HG03045 (cell line): ENCODE results near the gene GOLGA8S.
"Not testable (repeated sequence)": the region's sequence is repeated elsewhere in the genome, so short reads cannot be mapped to it uniquely, and the experiment has no call there.

Source experiments
- ATAC-seq: cut with Tn5 transposase; IDR thresholded peaks from one replicate; pipeline ENCODE4 v1.9.1; 2021; ENCODE audit warnings: mild to moderate bottlenecking, moderate library complexity; ENCODE audit not compliant: unreplicated experiment

Gene GOLGA8S, protein sequence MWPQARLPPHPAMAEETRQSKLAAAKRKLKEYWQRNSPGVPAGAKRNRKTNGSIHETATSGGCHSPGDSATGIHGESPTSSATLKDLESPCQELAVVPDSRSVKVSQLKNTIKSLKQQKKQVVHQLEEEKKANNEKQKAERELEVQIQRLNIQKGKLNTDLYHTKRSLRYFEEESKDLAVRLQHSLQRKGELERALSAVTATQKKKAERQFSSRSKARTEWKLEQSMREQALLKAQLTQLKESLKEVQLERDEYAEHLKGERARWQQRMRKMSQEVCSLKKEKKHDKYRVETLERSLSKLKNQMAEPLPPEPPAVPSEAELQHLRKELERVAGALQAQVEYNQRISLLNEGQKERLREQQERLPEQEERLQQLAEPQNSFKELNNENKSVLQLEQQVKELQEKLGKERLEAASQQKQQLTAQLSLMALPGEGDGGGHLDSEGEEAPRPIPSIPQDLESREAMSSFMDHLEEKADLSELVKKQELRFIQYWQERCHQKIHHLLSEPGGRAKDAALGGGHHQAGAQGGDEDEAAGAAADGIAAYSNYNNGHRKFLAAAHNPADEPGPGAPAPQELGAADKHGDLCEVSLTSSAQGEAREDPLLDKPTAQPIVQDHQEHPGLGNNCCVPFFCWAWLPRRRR

DNA sequence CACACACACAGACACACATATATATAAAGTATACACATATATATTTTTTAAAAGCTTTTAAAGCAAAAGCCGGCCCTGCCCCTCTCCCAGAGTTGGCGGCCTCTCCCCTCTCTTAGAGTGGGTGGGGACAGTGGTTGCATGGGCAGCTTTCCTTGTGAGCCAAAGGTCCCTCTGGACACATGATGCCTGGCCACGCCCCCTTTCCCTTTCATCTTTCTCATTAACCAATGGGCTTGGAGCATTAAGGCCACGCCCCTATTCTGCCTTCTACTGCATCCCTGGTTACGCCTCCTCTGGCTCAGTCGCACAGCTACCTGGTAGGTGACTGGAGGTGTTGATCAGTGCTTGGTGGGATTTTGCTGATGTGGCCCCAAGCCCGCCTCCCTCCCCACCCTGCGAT, at the start of gene GOLGA8S:
Gene GOLGA8S, plus strand, starts transcription at position 301 of the 400 bp plus-strand sequence. Its CDS starts 62 bp downstream, at position 363.
- not testable (repeated sequence) for ATAC-seq

DNA sequence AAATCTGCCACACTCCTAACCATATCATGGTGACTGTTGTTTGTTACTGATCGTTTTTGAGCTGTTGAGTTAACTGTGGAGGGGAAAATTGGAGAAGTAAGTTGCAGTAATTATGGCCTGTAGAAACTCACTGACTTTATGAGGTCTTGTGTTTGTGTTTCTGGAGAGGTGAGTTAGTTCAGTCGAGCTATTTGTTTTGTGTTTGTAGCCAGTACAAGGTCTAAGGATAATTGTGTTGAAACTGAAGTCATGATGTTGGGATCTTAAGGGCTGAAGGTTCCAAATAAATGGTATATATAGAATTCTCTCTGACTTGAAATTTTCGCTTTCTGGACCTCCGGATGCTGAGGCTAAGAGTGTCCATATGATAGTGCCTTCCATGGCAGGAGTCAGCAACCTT, 49.7 kb upstream of the GOLGA8S start:
- ATAC-seq, result not testable (repeated sequence)

DNA sequence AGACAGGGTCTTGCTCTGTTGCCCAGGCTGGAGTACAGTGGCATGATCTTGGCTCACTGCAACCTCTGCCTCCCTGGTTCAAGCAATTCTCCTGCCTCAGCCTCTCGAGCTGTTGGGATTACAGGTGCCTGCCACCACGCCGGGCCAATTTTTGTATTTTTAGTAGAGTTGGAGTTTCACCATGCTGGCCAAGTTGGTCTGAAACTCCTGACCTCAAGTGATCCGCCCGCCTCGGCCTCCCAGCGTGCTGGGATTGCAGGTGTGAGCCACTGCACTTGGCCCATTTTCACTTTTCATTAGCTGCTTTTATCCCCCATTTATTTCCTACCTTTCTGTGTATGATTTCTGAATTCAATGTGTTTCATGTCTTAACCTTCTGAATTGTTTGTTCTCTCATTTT, 48.6 kb upstream of the GOLGA8S start:
- not testable (repeated sequence) for ATAC-seq

GRCh38 chr15:23311233-23311632, 43.3 kb upstream of the GOLGA8S start:
- not testable (repeated sequence) for ATAC-seq

GRCh38 chr15:23334096-23334495, 20.5 kb upstream of the GOLGA8S start, which contains the start of gene GOLGA6L26:
GOLGA6L26 (minus strand) TSS chr15:23334196; CDS start chr15:23334135, 61 bp downstream.
- not testable (repeated sequence) for ATAC-seq

GRCh38 chr15:23362622-23363021, 8.1 kb downstream of the GOLGA8S start:
- ATAC-seq, result not testable (repeated sequence)

DNA sequence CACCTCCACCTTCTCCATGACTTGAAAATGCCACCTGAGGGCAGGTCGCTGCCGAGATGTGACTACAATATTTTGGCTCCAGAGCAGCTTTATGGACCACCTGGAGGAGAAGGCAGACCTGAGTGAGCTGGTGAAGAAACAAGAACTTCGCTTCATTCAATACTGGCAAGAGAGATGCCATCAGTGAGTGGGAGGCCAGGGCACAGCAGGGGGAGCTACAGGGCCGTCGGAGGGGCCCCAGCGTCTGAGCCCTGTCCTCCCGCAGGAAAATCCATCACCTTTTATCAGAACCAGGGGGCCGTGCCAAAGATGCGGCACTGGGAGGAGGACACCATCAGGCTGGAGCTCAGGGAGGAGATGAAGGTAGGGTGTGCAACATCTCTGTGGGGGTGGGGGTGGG, 9.7 kb downstream of the GOLGA8S start:
- ATAC-seq, result not testable (repeated sequence)

- no peak for ATAC-seq
Observed at GRCh38 chr15:23370578-23370977, 16.0 kb downstream of the GOLGA8S start.

- ATAC-seq, result not testable (repeated sequence)
Observed at GRCh38 chr15:23371134-23371533, 16.6 kb downstream of the GOLGA8S start.

DNA sequence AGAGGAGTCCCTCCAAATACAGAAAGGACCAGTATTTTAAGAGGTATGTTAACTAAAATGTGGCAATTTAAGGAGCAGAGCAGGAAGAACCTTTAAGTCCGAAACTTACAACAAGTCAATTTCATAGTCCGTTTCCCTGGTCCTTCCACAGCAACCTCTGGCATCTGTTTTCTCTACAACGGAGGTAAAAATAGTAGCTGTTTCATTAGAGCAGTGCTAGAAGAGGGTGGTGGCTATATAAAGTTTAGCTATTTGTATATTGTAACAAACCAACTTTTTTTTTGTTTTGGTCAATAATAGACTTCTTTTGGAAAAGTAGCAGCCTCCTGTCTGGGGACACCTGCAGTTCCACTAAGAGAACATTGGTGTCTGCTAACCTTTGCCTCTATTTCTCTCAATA, 17.3 kb downstream of the GOLGA8S start:
- ATAC-seq, result not testable (repeated sequence)

GRCh38 chr15:23372284-23372683, 17.7 kb downstream of the GOLGA8S start:
- ATAC-seq, result no peak

DNA sequence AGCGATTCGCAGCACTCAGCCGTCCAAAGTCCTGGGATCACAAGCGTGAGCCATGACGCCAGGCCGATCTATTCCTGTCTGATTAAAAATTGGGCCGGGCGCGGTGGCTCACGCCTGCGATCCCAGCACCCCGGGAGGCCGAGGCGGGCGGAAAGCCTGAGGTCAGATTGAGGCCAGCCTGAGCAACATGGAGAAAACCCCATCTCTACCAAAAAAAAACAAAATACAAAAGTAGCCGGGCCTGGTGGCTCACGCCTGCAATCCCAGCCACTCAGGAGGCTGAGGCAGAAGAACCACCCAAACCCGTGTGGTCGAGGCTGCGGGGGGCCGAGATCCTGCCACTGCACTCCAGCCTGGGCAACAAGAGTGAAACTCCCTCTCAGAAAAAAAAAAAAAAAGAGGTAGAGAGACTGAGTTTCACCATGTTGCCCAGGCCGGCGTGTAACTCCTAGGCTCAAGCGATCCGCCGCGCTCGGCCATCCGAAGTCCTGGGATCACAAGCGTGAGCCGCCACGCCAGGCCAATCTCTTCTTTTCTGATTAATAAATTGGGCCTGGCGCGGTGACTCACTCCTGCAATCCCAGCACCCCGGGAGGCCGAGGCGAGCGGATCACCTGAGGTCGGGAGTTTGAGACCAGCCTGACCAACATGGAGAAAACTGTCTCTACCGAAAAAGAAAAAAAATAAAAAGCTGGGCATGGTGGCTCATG, 18.5 kb downstream of the GOLGA8S start:
- ATAC-seq, result not testable (repeated sequence)

DNA sequence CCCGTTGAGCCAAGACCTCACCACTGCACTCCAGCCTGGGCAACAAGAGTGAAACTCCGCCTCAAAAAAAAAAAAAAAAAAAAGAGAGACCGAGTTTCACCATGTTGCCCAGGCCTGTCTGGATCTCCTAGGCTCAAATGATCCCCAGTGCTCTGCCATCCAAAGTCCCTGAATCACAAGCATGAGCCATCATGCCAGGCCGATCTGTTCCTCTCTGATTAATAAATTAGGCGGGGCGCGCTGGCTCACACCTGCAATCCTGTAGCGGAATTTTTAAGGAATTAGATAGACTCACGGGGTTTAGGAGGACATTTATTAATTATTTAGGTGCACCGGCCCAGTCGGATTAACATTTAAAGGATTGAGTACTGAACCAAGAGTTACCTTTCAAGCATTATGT, 19.7 kb downstream of the GOLGA8S start:
- ATAC-seq, result not testable (repeated sequence)

DNA sequence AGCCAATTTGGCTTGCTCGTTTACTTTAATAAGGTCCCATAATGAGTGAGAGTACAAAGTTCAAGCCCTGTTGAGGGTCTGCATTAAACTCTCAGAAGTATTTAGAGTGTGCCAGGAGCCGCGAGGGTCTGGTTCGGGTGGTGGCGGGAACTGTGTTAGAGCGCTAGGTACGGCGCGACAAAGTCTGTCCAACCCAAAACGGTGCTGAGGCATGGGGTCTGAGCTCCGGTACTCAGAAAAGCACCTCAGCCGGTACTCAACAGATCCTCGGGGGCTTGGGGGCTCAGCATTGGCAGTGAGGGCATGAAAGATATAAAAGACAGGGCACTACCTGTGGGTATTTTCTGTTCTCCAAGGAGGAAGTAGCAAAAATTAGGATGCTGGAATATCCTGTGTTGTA, 24.4 kb downstream of the GOLGA8S start:
- not testable (repeated sequence) for ATAC-seq

- ATAC-seq, result not testable (repeated sequence)
Observed at GRCh38 chr15:23380700-23381099, 26.2 kb downstream of the GOLGA8S start.

DNA sequence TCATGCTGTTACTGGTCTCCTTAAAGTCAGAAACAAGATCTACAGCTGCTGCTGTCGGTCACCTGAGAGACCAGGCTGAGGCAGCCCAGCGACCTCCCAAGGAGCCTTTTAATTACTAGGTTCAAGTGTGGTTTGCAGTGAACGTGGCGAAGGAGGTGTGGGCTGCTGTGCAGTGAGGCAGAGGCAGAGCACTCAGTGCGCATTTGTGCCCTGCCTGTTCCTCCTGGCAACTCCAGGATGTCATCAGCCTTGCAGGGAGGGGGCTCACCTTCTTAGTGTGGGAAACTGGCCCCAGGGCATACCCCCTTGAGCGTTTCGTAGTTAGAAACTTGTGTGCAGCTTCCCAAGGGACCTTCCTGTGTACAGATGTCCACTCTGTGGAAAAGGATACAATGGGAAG, 26.6 kb downstream of the GOLGA8S start:
- ATAC-seq, result not testable (repeated sequence)

GRCh38 chr15:23384371-23384770, 29.8 kb downstream of the GOLGA8S start:
- ATAC-seq, result no peak

DNA sequence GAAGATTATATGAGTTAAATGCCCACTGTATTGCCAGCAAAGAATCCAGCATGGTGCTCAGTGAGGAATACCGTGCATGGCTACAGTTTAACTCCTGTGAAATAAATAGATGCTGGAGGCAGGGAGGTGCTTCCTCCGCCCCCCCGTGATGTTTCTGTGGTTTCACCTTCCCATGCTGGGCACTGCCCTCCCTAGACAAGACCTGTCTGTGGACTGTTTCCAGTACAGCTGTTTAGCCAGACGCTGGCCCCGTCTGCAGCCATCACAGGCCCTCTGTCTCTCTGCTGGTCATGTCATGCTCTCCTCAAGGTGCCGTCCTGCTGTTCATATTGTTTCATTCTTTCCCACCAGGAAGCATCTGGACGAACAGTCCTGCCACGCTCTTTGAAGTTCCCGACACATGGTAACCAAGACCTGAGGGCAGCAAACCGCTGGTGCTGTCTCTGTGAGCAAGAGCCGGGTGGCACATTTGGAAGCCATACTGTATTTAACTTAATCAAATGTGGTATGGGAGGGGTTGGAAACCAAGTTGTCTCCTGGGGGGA, 31.4 kb downstream of the GOLGA8S start:
- ATAC-seq, result no peak

DNA sequence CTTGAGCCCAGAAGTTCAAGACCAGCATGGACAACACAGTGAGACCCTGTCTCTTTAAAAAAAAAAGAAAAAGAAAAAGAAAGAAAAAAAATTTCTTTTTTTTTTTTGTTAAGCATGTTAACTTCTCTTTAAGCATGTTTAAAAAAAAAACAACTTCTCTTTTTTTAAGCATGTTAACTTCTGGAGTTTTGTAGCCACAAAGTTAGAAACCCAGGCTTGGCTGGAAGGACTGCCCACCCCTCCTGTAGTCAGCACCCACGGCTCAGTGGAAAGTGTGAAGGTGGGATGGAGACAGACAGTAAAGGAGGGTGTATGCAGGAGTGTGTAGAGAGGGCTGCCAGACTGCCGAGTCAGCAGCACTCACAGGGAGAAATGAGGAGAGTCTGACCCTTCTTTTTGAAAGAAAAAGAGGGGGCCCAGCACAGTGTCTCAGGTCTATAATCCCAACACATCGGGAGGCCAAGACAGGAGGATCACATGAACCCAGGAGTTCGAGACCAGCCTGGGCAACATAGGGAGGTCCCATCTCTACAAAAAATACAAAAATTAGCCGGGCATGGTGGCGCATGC, 33.2 kb downstream of the GOLGA8S start:
- ATAC-seq, result no peak

GRCh38 chr15:23395030-23395692, 40.6 kb downstream of the GOLGA8S start:
- no peak for ATAC-seq
